Measurements from ENCODE around the gene ZNF211.

Gene ZNF211

DNA sequence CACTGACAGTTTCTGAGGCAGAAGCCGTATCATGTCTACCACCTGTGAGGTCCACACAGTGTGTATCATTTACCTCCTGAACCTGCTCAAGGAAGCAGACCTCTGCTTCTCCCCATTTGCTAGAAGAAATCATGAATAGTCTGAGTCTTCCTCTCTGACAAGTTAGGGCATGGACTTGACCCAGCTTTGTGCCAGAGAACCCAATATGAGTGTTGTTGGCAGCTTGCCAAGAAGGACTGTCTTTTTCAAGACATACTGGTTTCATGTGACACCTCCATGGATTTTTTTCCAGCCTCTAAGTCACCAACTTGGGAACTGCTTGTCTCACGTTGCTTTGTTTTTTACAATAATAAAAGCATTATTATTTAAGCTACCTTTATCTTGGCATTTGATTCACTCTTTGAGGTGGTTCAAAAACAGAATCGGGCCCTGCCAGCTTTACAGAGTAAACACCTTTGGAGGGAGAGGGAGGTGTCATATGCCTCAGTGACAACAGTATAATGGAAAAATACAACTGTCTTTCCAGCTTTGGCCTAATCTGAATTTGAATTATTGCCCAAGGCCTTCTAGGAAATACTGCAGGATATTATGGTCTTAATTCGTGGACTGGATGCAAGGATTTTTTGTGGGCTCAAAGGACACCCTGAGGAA, 9.6 kb downstream of the ZNF211 start:
- Mint-ChIP-seq H3K27ac (no peak overlapping the region), H3K4me1 (no peaks in the 10 kb centered on the region), H3K4me3 (no peak overlapping the region), H3K36me3 (peaks cover 48% of the 10 kb centered on the region), H3K9me3 (peaks cover 31% of the 10 kb centered on the region)
- ATAC-seq, result no peak
- DNase-seq (ENCODE audit: low spot score in 2 of 2), result no peak

DNA sequence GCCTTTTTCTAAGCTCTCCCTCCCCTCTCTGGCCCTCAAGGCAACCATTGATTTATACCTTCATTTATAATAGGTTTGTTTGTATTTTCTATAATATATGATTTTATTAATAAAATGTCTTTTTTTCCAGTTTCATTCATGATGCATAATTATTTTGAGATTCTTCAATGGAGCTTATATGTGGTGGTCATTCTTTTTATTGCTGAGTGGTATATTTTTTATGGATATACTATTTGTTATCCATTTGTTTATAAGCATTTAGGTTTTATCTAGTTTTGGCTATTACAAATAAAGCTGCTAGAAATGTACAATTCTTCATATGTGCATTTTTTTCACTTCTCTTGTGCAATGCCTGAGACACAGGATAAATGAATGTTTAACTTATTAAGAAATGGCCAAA, 10.8 kb downstream of the ZNF211 start:
- H3K36me3 Mint-ChIP-seq, result peaks cover 37% of the 10 kb centered on the region
- H3K9me3 Mint-ChIP-seq, result peaks cover 33% of the 10 kb centered on the region
- no peak overlapping the region for H3K27ac Mint-ChIP-seq
- no peak overlapping the region for H3K4me3 Mint-ChIP-seq
- no peaks in the 10 kb centered on the region for H3K4me1 Mint-ChIP-seq
- DNase-seq (ENCODE audit: low spot score in 2 of 2) (no peak), ATAC-seq (no peak)

DNA sequence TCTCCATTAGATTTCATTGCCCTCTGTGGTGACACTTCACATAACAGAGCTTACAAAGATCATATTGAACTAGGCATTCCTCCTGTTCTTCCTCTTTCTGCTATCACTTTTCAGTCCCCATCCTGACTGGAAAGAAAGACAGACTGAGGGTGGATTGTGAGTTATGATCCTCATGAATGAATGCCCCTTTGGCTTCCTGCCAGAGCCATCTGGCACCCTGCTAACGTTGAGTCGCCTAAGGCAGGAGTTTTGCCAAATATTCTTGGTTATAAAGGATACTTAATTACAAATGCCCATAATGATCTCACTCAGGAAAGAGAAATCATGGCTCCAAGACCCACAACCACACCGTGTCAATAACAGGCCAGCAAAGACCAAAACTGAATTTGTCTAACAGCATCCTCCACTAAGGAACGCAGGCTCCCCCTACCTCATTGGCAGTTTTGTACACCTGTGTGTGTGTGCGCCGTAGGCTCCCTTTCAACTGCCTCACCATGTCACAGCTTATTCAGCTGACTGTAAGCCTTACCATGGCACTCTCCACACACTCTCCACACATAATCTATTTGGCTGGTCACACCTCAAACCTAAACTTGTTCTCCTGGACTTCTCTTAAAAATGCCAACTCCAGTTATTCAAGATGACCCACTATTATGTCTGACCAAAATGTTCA, 15.5 kb downstream of the ZNF211 start:
- no peak overlapping the region for H3K4me3 Mint-ChIP-seq
- no peaks in the 10 kb centered on the region for H3K36me3 Mint-ChIP-seq
- no peak overlapping the region for H3K27ac Mint-ChIP-seq
- peaks cover 7% of the 10 kb centered on the region for H3K4me1 Mint-ChIP-seq
- DNase-seq (ENCODE audit: low spot score in 2 of 2) (no peak), ATAC-seq (no peak)
- H3K9me3 Mint-ChIP-seq, result peaks cover 35% of the 10 kb centered on the region

DNA sequence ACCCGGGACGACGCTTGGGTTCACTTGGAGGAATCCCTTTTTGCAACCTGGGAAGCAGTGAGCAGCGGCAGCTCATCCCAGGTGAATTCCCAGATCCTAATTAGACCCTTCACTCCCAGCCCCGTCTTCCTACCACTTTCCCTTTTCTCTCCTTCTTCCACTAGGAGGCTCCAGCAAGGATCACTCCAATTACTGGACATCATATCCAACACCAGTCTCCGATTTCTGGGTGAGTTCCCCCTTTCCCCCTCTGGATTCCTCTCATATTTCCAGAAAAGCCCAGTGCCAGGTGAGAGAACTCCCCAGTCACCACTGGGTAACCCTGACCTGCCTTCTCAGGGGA, 18.7 kb downstream of the ZNF211 start:
- no peaks in the 10 kb centered on the region for H3K36me3 Mint-ChIP-seq

DNA sequence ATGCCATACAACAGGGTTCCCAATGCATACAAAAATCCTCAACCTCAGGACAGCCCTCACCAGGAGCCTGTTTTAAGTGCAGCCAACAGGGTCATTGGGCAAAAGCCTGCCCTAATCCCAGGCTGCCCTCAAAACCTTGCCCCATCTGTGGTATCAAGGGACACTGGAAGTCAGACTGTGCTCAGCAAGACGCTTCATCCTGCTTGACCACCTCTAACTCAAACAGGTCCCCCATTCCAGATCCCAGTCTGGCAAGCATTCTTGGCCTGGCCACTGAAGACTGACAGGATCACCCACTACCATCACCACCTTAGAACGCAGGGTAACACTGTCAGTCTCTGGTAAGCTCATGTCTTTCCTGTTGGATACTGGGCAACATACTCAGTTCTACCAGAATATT, 20.7 kb downstream of the ZNF211 start:
- DNase-seq (ENCODE audit: low spot score in 2 of 2) (no peak), ATAC-seq (no peak)
- Mint-ChIP-seq H3K4me3 (no peak overlapping the region), H3K36me3 (no peaks in the 10 kb centered on the region), H3K4me1 (peaks cover 7% of the 10 kb centered on the region), H3K9me3 (peaks cover 42% of the 10 kb centered on the region), H3K27ac (no peak overlapping the region)

More for the DNA sequence above, 18.7 kb downstream of the ZNF211 start:
- Mint-ChIP-seq H3K27ac (no peak overlapping the region), H3K4me1 (peaks cover 7% of the 10 kb centered on the region), H3K9me3 (peaks cover 51% of the 10 kb centered on the region), H3K4me3 (no peak overlapping the region)
- ATAC-seq, result no peak
- no peak for DNase-seq (ENCODE audit: low spot score in 2 of 2)

DNA sequence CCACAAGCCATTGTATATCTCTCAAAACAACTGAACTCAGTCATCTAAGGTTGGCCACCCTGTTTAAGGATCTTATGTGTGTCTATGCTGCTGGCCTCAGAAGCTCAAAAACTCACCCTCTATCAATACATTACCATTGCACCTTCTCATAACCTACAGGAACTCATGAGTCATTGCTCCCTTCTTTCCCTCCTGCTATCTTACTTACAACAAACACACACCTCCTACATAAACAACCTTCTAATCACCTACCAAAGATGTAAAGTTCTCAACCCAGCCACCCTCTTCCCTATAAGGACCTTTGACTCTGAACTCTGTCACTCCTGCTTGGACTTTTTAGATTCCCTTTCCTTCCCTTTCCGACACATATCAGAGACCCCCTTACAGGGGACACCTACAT, 22.5 kb downstream of the ZNF211 start:
- Mint-ChIP-seq H3K27ac (no peak overlapping the region), H3K9me3 (peaks cover 39% of the 10 kb centered on the region), H3K4me1 (peaks cover 7% of the 10 kb centered on the region), H3K4me3 (no peak overlapping the region), H3K36me3 (no peaks in the 10 kb centered on the region)
- ATAC-seq (no peak), DNase-seq (ENCODE audit: low spot score in 2 of 2) (no peak)

DNA sequence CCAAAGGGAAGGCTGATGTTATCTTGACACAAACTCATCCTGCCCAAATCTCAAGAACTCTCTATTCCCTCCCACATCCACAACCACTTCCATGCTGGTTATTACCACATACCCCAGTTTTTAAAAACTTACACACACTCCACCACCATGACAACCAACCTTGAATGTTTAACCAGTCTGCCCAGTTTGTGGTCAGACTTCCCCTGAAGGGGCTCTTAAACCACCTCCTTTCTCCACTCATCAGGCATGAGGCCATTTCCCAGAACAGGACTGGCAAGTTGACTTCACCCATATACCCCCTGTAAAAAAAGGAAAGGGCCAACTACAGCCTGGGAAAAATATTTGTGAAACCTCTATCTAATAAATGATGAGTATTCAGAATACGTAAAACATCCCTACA, 23.4 kb downstream of the ZNF211 start:
- no peak overlapping the region for H3K4me3 Mint-ChIP-seq
- ATAC-seq, result no peak
- H3K4me1 Mint-ChIP-seq, result peaks cover 6% of the 10 kb centered on the region
- no peak overlapping the region for H3K27ac Mint-ChIP-seq
- DNase-seq (ENCODE audit: low spot score in 2 of 2), result no peak
- H3K36me3 Mint-ChIP-seq, result no peaks in the 10 kb centered on the region
- H3K9me3 Mint-ChIP-seq, result peaks cover 42% of the 10 kb centered on the region

DNA sequence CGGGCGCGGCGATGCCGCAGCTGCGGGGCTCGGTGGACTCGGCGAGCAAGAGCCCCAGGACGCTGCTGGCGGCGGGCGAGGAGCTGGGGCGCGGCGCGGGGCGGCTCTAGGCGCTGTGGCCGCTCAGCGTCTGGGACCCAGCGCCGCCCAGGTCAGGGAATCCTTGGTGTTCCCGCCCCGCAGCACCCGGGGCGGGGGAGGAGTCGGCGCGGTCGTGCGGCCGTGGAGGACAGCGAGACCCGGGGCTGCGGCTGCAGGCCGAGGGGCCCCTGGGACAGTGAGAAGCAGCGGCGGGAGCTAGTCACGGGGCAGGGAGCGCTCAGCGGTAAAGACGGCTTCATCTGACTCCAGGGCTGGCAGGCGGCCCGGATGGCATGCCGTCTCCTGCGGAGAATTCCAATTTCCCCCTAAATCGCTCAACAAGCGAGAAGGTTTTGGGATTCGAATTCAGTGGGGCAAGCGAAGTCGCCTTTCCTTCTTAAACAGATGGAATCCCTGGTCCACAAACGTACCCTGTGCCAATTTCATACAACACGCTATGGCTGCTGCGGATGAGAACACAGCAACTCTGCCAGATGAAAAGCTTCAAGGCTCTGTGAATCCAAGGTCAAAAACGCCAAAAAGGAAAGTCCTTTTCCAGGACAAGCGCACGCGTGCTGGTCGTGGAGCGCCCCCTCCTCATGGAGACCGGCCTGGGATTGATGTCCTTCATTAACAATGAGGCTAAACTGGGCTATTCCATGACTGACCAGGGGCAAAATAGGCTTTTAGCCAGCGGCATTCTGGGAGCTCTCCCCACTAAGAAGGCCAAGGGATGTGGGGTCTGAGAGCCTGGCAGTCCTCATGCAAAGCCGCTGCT, 31.5 kb downstream of the ZNF211 start:
- no peak overlapping the region for H3K27ac Mint-ChIP-seq
- H3K9me3 Mint-ChIP-seq, result peaks cover 3% of the 10 kb centered on the region
- H3K4me1 Mint-ChIP-seq, result no peaks in the 10 kb centered on the region
- DNase-seq (ENCODE audit: low spot score in 2 of 2) (no peak), ATAC-seq (peak; percentile 51)
- no peaks in the 10 kb centered on the region for H3K36me3 Mint-ChIP-seq
- peak overlapping the region; percentile 72 for H3K4me3 Mint-ChIP-seq

DNA sequence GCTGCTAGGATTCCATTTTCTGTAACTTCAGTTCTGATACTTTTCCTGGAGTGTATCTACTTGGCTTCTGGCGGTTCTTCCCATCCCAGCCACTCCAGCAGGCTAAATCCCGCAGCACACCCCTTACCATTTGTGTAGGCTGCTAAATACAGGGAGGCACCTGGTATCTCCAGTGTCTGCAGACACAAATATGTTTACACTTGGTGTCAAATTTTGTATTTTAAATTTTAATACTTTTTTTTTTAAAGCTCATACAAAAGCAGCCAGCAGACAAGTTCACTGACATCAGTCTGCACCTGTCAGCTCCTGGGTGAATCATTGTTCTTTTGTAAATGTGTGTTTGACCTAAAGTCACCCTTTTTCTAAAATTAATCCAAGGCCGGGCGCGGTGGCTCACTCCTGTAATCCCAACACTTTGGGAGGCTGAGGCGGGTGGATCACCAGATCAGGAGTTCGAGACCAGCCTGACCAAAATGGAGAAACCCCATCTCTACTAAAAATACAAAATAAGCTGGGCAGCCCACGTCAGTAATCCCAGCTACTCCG, 32.4 kb downstream of the ZNF211 start:
- Mint-ChIP-seq H3K36me3 (no peaks in the 10 kb centered on the region), H3K27ac (no peak overlapping the region), H3K9me3 (peaks cover 3% of the 10 kb centered on the region), H3K4me1 (no peaks in the 10 kb centered on the region), H3K4me3 (peak overlapping the region; percentile 72)
- no peak for DNase-seq (ENCODE audit: low spot score in 2 of 2)
- no peak for ATAC-seq

DNA sequence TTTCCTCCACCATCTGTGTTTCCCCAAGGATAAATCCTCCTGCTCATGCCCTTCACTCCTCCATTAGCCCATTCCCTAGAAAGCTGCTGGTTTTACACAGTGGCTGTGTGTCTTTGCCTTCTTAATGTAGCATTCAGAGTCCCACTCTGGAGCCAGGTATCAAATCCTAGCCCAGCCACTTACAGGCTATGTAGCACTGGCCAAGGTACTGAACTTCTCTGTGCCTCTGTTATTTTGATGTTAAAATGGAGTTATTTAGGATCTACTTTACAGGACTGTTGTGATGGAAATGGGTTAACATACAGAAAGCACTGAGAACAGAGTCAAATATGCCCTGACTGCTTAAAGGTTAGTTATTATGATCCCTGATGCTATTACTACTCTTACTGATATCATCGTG, 34.3 kb downstream of the ZNF211 start:
- Mint-ChIP-seq H3K36me3 (no peaks in the 10 kb centered on the region), H3K27ac (no peak overlapping the region), H3K4me1 (no peaks in the 10 kb centered on the region), H3K4me3 (no peak overlapping the region), H3K9me3 (no peaks in the 10 kb centered on the region)
- no peak for DNase-seq (ENCODE audit: low spot score in 2 of 2)
- ATAC-seq, result no peak

DNA sequence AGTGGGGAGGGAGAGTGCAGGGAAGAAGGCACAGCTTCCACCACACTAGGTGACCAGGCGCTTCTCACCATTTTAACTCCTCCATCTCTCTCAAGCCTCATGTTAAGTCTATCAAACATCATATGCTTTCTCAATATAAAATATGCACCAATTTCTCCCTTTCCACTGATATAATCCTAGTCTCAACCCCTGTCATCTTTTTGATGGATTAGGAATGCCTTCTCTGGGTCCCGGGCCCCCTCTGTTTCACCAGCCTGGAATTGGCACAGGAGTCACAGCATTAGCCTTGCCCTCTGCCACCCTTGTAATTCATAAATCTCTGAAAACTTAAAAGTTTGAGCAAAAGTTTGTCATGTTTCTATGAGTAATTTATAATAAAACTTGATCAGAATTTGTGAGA, 35.7 kb downstream of the ZNF211 start, which contains the start of gene ZSCAN4:
Gene ZSCAN4 (plus strand): TSS at position 301 of the 400 bp plus-strand sequence. CDS start 7,211 bp downstream, outside the sequence.
- ATAC-seq, result no peak
- Mint-ChIP-seq H3K27ac (no peak within 1 kb of the TSS), H3K4me3 (no peak within 1 kb of the TSS), H3K9me3 (no peaks in the 10 kb centered on the region), H3K36me3 (no peaks in the 10 kb centered on the region), H3K4me1 (no peaks in the 10 kb centered on the region)
- DNase-seq (ENCODE audit: low spot score in 2 of 2), result no peak

DNA sequence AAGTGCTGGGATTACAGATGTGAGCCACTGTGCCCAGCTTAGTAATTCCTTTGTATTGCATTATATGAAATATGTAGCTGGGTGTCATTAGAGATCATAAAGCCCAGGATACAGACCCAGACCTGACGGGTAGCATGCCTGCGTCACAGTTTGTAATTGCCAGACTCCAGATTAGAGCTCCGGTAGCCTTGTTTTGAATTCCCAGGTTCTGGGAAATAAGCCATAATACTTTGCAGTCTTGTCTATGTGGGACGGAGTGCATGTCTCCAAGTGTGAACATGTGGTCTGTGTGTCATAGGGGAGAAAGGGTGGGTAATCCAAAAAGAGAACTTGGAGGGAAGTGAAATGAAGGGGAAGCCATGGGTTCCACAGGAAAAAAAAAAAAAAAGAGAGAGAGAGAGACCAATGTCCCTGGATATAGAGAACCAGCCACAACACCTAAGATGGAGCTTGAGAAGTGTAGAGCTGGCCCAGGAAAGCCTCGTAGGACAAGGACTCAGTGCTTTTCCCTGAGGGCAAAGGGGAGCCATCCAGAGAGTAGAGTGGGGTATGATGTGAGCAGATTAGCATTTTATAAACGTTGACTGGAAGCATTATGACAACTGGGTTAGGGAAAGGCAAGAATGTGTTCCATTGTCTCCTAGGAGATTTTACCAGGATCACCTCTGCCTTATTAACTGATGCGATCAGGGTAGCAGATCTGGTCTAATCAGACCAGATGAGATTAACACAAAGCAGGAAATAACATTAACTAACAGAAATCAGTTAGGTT, 38.3 kb downstream of the ZNF211 start:
- Mint-ChIP-seq H3K27ac (no peak overlapping the region), H3K4me1 (no peaks in the 10 kb centered on the region), H3K36me3 (no peaks in the 10 kb centered on the region), H3K4me3 (no peak overlapping the region), H3K9me3 (peaks cover 5% of the 10 kb centered on the region)
- DNase-seq (ENCODE audit: low spot score in 2 of 2), result no peak
- no peak for ATAC-seq

DNA sequence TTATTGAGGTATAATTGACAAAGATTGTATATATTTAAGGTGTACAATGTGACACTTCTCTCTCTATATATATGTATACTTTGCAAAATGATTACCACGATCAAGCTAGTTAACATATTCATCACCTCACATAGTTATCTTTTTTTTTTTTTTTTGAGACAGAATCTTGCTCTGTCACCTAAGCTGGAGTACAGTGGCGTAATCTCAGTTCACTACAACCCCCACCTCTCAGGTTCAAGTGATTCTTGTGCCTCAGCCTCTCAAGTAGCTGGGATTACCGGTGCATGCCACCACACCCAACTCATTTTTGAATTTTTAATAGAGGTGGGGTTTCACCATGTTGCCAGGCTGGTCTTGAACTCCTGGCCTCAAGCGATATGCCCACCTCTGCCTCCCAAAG, 39.5 kb downstream of the ZNF211 start:
- H3K4me3 Mint-ChIP-seq, result no peak overlapping the region
- ATAC-seq (no peak), DNase-seq (ENCODE audit: low spot score in 2 of 2) (no peak)
- peaks cover 5% of the 10 kb centered on the region for H3K9me3 Mint-ChIP-seq
- no peaks in the 10 kb centered on the region for H3K4me1 Mint-ChIP-seq
- no peaks in the 10 kb centered on the region for H3K36me3 Mint-ChIP-seq
- no peak overlapping the region for H3K27ac Mint-ChIP-seq

DNA sequence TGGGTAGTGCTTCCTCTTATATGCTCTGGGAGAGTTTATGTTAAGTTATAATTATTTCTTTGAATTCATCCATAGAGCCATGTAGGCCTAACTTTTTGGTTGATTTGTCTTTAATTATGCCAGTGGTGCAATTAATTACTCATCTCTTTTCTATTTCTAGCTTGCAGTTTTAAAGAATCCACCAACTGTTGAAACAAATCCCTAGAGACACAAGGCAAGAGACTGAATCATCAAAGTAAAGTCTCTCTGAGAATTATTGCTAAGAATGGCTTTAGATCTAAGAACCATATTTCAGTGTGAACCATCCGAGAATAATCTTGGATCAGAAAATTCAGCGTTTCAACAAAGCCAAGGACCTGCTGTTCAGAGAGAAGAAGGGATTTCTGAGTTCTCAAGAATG, 42.9 kb downstream of the ZNF211 start:
- peaks cover 7% of the 10 kb centered on the region for H3K9me3 Mint-ChIP-seq
- H3K36me3 Mint-ChIP-seq, result no peaks in the 10 kb centered on the region
- DNase-seq (ENCODE audit: low spot score in 2 of 2) (no peak), ATAC-seq (no peak)
- H3K27ac Mint-ChIP-seq, result no peak overlapping the region
- H3K4me3 Mint-ChIP-seq, result no peak overlapping the region
- no peaks in the 10 kb centered on the region for H3K4me1 Mint-ChIP-seq

DNA sequence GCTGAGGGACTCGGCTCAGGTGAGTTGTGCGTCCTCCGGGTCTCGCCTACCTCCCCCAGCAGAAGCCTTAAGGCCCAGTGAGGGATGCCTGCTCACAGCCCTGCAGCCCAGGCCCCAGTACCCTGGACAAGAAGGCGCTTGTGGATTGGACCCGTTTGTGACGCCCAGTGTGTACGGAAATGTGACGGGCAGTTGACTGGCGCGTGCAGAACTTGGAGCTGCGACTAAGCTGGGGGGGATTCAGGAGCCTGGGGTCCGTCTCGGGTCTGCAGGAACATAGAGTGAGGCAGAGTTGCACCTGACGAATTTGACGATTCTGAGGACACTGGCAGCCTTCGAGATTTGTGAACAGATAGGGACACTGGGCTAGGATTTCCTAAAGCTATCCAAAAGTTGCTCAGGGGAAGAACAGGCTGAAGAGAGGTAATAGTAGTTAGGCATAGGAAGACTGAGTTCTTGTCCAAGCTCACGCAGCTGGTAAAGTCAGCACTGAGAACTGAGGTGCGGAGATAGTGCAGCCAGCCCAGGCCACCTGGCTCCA, 49.3 kb downstream of the ZNF211 start:
- Mint-ChIP-seq H3K27ac (peak overlapping the region; percentile 90), H3K4me3 (peak overlapping the region; percentile 91), H3K36me3 (peaks cover 58% of the 10 kb centered on the region), H3K4me1 (peaks cover 35% of the 10 kb centered on the region), H3K9me3 (peaks cover 44% of the 10 kb centered on the region)
- ATAC-seq, result no peak
- no peak for DNase-seq (ENCODE audit: low spot score in 2 of 2)

Data from stimulated activated effector memory CD8-positive, alpha-beta T cell treated with anti-CD3 and anti-CD28 coated beads, Interleukin-12 subunit alpha, Interleukin-12 subunit beta, amount 100 ng/mL, for 72 hours (primary cell).